Measurements from ENCODE around the gene TEX29.

- TF ChIP-seq EZH2 (IDR thresholded peaks at IDR 0.05; ENCODE audit: borderline replicate concordance, insufficient read depth, low read depth, low read length, poor library complexity, severe bottlenecking) (no peak), CTCF (IDR thresholded peaks at IDR 0.05) (no peak)
These were observed 50.4 kb downstream of the TEX29 start for GRCh38 chr13:111370570-111371535.
